K562 (cell line): ENCODE data around the gene SLC66A2. TPM values are rescaled to one million over a fixed set of nuclear protein-coding genes. Genes with fewer than 3 reads are reported as not detected.
A peak's percentile ranks its signal among the peaks of the same experiment; 100 is the strongest.

Source experiments
- ATAC-seq: fragments of 200-7000 bp; cut with Tn5 transposase; 3 replicates; pipeline ENCODE4 v1.9.1; 2020; ENCODE audit warnings: moderate library complexity
- BruUV-seq: library from RNA; stranded (reverse); fragments of 400-500 nt; replicated peaks from 2 replicates; lab custom pipeline; 2021; lab: Mats Ljungman, UMichigan
- CTCF ChIA-PET: fragments of 300-600 bp; formaldehyde crosslinking; extraction: SDS; loops from one replicate; lab custom pipeline; 2021; ENCODE audit warnings: low intra/inter-chr PET ratio; lab: Yijun Ruan, JAX
- POLR2A ChIA-PET: fragments of 300-600, 350-650 bp; sonication (Branson Sonifier 250); formaldehyde crosslinking; extraction: SDS; loops from one replicate; lab custom pipeline; 2021; ENCODE audit warnings: antibody characterized with exemption, inconsistent platforms; lab: Yijun Ruan, JAX
- DNase-seq, 4 experiments: peaks; one replicate each; pipeline versions ENCODE4 v3.0.0 to v3.0.0-alpha.2; 2011 to 2018; ENCODE audit warnings: low spot score in 3 of 4, mixed read lengths in 3 of 4; ENCODE audit errors: extremely low read depth in 1 of 4
- FAIRE-seq: peaks from 2 replicates; lab custom pipeline; 2011; peaks lifted over from hg19 to GRCh38; lab: Jason Lieb, UNC
- H2AFZ ChIP-seq: 2 replicates; pipeline ENCODE4 v1.6.0; 2011; ENCODE audit warnings: low read depth, low read length, control low read depth, inconsistent platforms
- H3K27ac ChIP-seq: fragments of 200-600 bp; 3 replicates; pipeline ENCODE4 v1.8.0; 2011; ENCODE audit warnings: low read depth, mild to moderate bottlenecking, control low read depth, inconsistent platforms, low read length, moderate library complexity, mixed read lengths; ENCODE audit errors: extremely low read depth
- H3K27me3 ChIP-seq, 2 experiments: fragments of 300-600 bp in 1 of 2; 2 replicates in 1 of 2; 3 replicates in 1 of 2; pipeline versions ENCODE4 v1.6.0 to v1.8.0; 2011; ENCODE audit warnings: inconsistent platforms in 2 of 2, low read length in 2 of 2, mild to moderate bottlenecking in 1 of 2, mixed read lengths in 1 of 2, moderate library complexity in 1 of 2; ENCODE audit not compliant: control insufficient read depth in 2 of 2, insufficient read depth in 2 of 2
- H3K36me3 ChIP-seq: fragments of 300-600 bp; 3 replicates; pipeline ENCODE4 v1.8.0; 2011; ENCODE audit warnings: mild to moderate bottlenecking, low read length, inconsistent platforms; ENCODE audit not compliant: control insufficient read depth, insufficient read depth
- H3K4me1 ChIP-seq, 2 experiments: fragments of 200-600 bp in 1 of 2; replicated peaks in 1 of 2; 2 replicates in 1 of 2; 3 replicates in 1 of 2; pipeline versions ENCODE4 v1.5.1 to v1.8.0; 2011; ENCODE audit warnings: inconsistent platforms in 2 of 2, low read length in 2 of 2, mild to moderate bottlenecking in 1 of 2, mixed read lengths in 1 of 2, moderate library complexity in 1 of 2; ENCODE audit not compliant: control insufficient read depth in 2 of 2, insufficient read depth in 2 of 2
- H3K4me2 ChIP-seq: 2 replicates; pipeline ENCODE4 v1.6.1; 2011; ENCODE audit warnings: low read length, control low read depth, inconsistent platforms, mixed read lengths; ENCODE audit not compliant: insufficient read depth
- H3K4me3 ChIP-seq: fragments of 200-600 bp; sonication (generic), shearing (Covaris generic); 2 replicates; pipeline ENCODE4 v1.5.1; 2016; ENCODE audit warnings: control low read depth, inconsistent platforms
- H3K79me2 ChIP-seq: fragments of 200-600 bp; 3 replicates; pipeline ENCODE4 v1.8.0; 2011; ENCODE audit warnings: low read length, inconsistent platforms; ENCODE audit not compliant: control insufficient read depth, insufficient read depth
- H3K9ac ChIP-seq, 2 experiments: 2 replicates each; pipeline versions ENCODE4 v1.6.0 to v1.6.1; 2011; ENCODE audit warnings: low read depth in 2 of 2, low read length in 2 of 2, control low read depth in 1 of 2, inconsistent platforms in 1 of 2, mild to moderate bottlenecking in 1 of 2, mixed read lengths in 1 of 2; ENCODE audit not compliant: insufficient read depth in 1 of 2
- H3K9me1 ChIP-seq: one replicate; pipeline ENCODE4 v1.6.0; 2011; ENCODE audit warnings: inconsistent platforms, mild to moderate bottlenecking, low read length, moderate library complexity; ENCODE audit not compliant: control insufficient read depth, insufficient read depth
- H3K9me3 ChIP-seq: replicated peaks from 2 replicates; pipeline ENCODE4 v1.5.1; 2011; ENCODE audit warnings: low read depth, low read length, inconsistent platforms; ENCODE audit not compliant: control insufficient read depth, insufficient read depth
- H4K20me1 ChIP-seq: replicated peaks from 2 replicates; pipeline ENCODE4 v1.6.1; 2011; ENCODE audit warnings: low read length, inconsistent platforms, mixed read lengths; ENCODE audit not compliant: control insufficient read depth, insufficient read depth
- FOXK1 ChIP-seq: sonication (generic); formaldehyde crosslinking; IDR thresholded peaks from 2 replicates; pipeline ENCODE4 v1.8.0; 2022; ENCODE audit warnings: missing genetic modification reagents, mild to moderate bottlenecking, borderline replicate concordance
- MEF2A ChIP-seq: IDR thresholded peaks from 2 replicates; pipeline ENCODE4 v1.6.1; 2011; ENCODE audit warnings: low read depth, mild to moderate bottlenecking, low read length, moderate library complexity; ENCODE audit not compliant: control insufficient read depth
- SPI1 ChIP-seq: IDR thresholded peaks from 2 replicates; pipeline ENCODE4 v1.6.1; 2011; ENCODE audit warnings: low read depth, low read length, control low read depth, borderline replicate concordance
- TBP ChIP-seq: optimal IDR thresholded peaks from 2 replicates; pipeline ENCODE3; 2011; ENCODE audit warnings: low read depth, low read length, improper control_type of control experiment
- ZNF121 ChIP-seq: sonication (generic); formaldehyde crosslinking; conservative IDR thresholded peaks from 2 replicates; pipeline ENCODE4 v1.8.0; 2022; ENCODE audit warnings: missing genetic modification reagents
- WGBS: fragments of 100-300 bp; shearing (Covaris generic); methylation state at CpG from one replicate; pipeline ENCODE4 v1.1.6; 2016; ENCODE audit warnings: low coverage, mixed read lengths; ENCODE audit not compliant: insufficient coverage; ENCODE audit errors: missing lambda C conversion rate; 5-methylcytosine and 5-hydroxymethylcytosine counted together
- in situ Hi-C: fragments of 300-500 bp; cut with MboI; formaldehyde crosslinking; loops from 4 replicates; pipeline ENCODE4 v1.15.0; 2018; ENCODE audit warnings: inconsistent platforms, mixed read lengths
- intact Hi-C: fragments of 100-400 bp; cut with micrococcal nuclease; formaldehyde crosslinking; loops from 2 replicates; pipeline ENCODE4 v1.14.2; 2022
- polyA plus RNA-seq, 8 experiments: library from polyadenylated mRNA; depleted of rRNA in 4 of 8; stranded (reverse) in 5 of 8; unstranded in 3 of 8; fragments of >200 nt; fragmentation: Nextera tagmentation in 2 of 8; fragmentation: Illumina TruSeq in 1 of 8; extraction: Ambion mirVana in 2 of 8; extraction: Trizol in 1 of 8; gene quantifications; 2 replicates each; pipeline versions ENCODE4 v1.2.1 to v1.2.3, GENCODE V29; 2011 to 2014; ENCODE audit warnings: inconsistent platforms in 1 of 8, missing spikeins in 1 of 8
- total RNA-seq, 7 experiments: library from RNA; depleted of rRNA in 6 of 7; stranded (reverse); fragments of >200 nt in 6 of 7; fragmentation: Illumina TruSeq in 2 of 7; extraction: Trizol in 2 of 7; gene quantifications; 2 replicates each; pipeline versions ENCODE4 v1.2.1 to v1.2.3, GENCODE V29; 2011 to 2021; ENCODE audit warnings: low replicate concordance in 1 of 7

The SLC66A2 gene
- total and polyA plus RNA-seq, 9 of the 15 experiments (the other 6 are each of a cell fraction or from before 2014, with no cell fraction given) = 0.25 to 17.5 (median 5.6) TPM

DNA sequence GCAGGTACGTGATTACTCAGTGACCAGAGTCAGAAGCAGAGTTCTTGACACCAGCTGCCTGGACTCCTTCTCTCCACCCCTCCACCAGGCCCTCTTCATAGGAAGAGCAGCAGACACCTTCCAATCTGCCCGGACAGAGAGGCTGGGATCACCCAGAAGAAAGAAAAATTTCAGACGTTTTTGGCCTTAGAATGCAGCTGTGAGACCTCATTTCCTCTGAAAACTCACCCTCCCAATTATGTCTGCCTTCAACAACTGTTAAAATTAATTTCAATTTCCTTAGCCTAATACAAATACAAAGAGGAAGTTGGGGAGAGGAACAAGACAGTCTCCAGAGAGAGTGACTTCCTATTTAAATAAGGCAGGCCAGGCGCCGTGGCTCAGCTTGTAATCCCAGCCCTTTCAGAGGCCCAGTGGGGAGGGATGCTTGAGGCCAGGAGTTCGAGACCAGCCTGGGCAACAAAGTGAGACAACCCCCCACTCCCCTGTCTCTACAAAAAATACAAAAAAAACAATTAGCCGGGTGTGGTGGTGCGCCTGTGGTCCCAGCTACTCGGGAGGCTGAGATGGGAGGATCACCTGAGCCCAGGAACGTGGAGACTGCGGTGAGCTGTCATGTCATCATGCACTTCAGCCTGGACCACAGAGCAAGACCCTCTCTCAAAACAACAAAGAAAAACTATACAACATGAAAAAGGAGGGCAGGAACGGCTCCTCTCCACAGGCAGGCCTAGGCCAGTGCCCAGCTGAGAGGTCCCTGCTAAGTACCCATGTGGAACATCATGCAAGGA lies 1.6 kb downstream of the SLC66A2 start:
- peak; percentile 59 for FAIRE-seq
- H3K79me2 ChIP-seq = peaks cover 8% of the 10 kb centered on the region; the same call in 1 of the 3 replicates
- H3K9ac ChIP-seq = peak overlapping the region in 1 of 2 experiments; percentile 89; a peak in 2 of 4 replicates
- TSS peak; percentile 51 for BruUV-seq
- no peak overlapping the region for H2AFZ ChIP-seq
- no peak for DNase-seq
- H3K9me3 ChIP-seq = no peaks in the 10 kb centered on the region
- in situ Hi-C loops = no loop called here
- peak; percentile 75 for TF ChIP-seq ZNF121 (CRISPR knock-in tag)
- TF ChIP-seq SPI1 = peak; percentile 67; the same call in 1 of the 2 replicates
- TF ChIP-seq TBP = peak; percentile 36
- TF ChIP-seq FOXK1 = no peak
- no peak for TF ChIP-seq MEF2A
- H3K9me1 ChIP-seq = no peaks in the 10 kb centered on the region
- intact Hi-C loops = no loop called here
- H3K27me3 ChIP-seq = no peaks in the 10 kb centered on the region
- H3K4me1 ChIP-seq = peaks cover 6 to 38% of the 10 kb centered on the region in 2 experiments; a peak in 4 of 5 replicates
- ATAC-seq = no peak
- 44% methylated on average over 6 of the region's 12 CpGs for WGBS
- ChIA-PET CTCF (no interaction called here), POLR2A (interaction anchor here (0.6 to 0.9 kb wide), 2 partner anchors 12 to 297 kb away, joined by 3 read pairs; no protein-coding TSS in a partner anchor)
- peak overlapping the region; percentile 52; the same call in 1 of the 2 replicates for H3K4me3 ChIP-seq
- H3K27ac ChIP-seq = no peak overlapping the region
- no peaks in the 10 kb centered on the region for H3K36me3 ChIP-seq
- 0 out of 2 replicates have a peak overlapping the region, but pooled peaks have one; percentile 58 for H3K4me2 ChIP-seq
- peaks cover 7% of the 10 kb centered on the region for H4K20me1 ChIP-seq
